ENCODE data around the gene TOB1.

- TF ChIP-seq CTCF (IDR thresholded peaks at IDR 0.05) (no peak), EP300 (IDR thresholded peaks at IDR 0.05) (no peak), POLR2A (IDR thresholded peaks at IDR 0.05) (no peak)
Measured at GRCh38 chr17:50818921-50819657, 47.1 kb downstream of the TOB1 start.
